ENCODE measurements around the gene IQGAP2. TPM values are rescaled to one million over a fixed set of nuclear protein-coding genes. Genes with fewer than 3 reads are reported as not detected.

The IQGAP2 gene, protein sequence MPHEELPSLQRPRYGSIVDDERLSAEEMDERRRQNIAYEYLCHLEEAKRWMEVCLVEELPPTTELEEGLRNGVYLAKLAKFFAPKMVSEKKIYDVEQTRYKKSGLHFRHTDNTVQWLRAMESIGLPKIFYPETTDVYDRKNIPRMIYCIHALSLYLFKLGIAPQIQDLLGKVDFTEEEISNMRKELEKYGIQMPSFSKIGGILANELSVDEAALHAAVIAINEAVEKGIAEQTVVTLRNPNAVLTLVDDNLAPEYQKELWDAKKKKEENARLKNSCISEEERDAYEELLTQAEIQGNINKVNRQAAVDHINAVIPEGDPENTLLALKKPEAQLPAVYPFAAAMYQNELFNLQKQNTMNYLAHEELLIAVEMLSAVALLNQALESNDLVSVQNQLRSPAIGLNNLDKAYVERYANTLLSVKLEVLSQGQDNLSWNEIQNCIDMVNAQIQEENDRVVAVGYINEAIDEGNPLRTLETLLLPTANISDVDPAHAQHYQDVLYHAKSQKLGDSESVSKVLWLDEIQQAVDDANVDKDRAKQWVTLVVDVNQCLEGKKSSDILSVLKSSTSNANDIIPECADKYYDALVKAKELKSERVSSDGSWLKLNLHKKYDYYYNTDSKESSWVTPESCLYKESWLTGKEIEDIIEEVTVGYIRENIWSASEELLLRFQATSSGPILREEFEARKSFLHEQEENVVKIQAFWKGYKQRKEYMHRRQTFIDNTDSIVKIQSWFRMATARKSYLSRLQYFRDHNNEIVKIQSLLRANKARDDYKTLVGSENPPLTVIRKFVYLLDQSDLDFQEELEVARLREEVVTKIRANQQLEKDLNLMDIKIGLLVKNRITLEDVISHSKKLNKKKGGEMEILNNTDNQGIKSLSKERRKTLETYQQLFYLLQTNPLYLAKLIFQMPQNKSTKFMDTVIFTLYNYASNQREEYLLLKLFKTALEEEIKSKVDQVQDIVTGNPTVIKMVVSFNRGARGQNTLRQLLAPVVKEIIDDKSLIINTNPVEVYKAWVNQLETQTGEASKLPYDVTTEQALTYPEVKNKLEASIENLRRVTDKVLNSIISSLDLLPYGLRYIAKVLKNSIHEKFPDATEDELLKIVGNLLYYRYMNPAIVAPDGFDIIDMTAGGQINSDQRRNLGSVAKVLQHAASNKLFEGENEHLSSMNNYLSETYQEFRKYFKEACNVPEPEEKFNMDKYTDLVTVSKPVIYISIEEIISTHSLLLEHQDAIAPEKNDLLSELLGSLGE (N-terminal part only)
- 0.68 and 3.6 TPM in 2 replicates for total RNA-seq

DNA sequence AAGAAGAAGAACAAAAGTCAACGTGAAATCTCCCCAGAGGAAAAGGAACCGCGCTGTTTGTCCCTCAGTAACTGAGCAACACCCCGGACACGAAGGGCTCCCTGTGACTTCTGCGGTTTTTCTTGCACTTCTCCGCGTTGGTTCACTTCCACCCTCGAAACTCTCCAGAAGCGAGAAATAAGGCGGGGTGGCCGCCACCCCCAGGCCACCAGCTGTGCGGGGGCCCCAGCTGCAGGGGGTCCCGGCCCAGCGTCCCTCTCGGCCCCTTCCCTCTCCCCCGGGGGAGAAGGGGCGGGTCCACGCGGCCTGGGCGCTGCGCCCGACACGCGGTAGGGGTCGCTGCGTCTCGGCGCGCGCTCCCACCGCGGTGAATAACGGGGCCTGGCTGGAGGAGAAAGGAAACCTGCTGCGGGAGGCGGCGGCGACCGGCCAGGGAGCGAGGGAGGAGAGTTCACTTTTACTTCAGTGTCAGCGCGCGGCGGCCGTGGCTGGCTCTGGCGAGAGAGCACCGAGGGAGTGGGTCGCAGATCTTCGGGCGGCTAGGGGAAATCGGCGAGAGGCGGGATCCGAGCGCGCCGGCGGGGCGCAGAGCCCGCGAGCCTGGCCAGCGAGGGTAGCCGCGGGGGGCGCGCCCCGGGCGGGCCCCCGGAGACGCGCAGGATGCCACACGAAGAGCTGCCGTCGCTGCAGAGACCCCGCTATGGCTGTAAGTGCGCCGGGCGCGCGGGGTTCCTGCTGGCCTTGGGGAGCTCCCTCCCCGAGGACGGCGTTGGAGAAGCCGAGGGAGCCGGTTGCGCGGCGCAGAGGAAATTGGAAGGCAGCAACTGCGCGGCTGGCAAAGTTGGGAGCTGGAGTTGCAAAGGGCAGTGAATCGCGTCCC is at the start of gene IQGAP2:
TSS of gene IQGAP2 (plus strand) at position 400 of the 880 bp plus-strand sequence. CDS start at position 661, 261 bp downstream.

DNA sequence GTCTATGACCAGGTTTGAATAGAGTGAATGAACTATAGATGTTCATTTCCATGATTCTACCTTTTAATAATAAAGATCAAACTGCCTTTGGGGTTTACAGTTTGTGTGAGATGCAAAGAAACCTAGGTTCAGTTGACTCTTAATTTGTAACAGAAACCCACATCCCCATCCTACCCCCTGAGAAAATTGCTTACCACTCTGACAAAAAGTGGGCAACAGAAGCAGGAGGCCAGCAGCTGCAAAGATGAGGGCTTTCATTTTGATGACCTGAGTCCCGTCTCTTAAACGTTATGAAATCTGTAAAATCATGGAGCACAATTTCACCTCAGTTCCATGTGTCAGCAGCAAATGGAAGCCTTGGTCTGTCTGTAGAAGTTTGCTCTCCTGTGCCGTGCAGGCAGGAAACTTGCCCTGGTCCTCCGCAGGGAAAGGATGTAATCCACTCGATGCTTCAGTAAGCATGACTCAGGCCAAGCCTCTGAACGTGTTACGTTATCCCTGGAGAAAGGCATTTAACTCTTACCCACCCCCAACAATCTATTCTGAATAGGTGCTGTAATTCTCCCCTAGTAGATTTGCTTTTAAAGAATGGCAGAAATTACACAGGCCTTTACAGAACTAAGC is 220.0 kb downstream of the IQGAP2 start, which contains the start of gene F2RL2:
TSS of gene F2RL2 (minus strand) at position 431 of the 624 bp plus-strand sequence. CDS start at position 258, 173 bp downstream.

DNA sequence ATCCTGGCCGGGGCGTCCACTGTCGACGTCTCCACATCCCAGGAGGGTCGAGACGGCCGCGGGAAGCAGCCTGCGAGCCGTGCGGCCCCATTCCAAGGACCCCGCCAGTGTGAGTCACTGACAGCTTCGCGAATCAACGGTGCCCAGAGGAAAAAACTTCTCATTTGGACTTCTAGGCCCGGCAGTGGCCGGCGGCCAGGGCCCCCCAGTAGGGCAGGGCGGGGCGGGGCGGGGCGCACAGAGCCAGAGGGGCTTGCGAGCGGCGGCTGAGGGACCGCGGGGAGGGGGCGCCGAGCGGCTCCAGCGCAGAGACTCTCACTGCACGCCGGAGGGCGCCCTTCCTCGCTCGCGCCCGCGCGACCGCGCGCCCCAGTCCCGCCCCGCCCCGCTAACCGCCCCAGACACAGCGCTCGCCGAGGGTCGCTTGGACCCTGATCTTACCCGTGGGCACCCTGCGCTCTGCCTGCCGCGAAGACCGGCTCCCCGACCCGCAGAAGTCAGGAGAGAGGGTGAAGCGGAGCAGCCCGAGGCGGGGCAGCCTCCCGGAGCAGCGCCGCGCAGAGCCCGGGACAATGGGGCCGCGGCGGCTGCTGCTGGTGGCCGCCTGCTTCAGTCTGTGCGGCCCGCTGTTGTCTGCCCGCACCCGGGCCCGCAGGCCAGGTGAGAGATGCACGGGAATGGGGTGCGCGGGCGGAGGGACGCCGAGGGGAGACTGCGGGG is 312.8 kb downstream of the IQGAP2 start, which contains the start of gene F2R:
TSS of gene F2R (plus strand) at position 391 of the 720 bp plus-strand sequence. CDS start at position 573, 182 bp downstream.

Other genes with a start within 250 kb of the IQGAP2 start
- gene F2RL2, start 220.1 kb downstream of the IQGAP2 start, total RNA-seq, result 2.6 and 12.0 TPM in 2 replicates